Ishikawa (cell line): ENCODE data around the gene KCNMB2.

Experiments used
- CEBPB ChIP-seq: IDR thresholded peaks from 2 replicates; pipeline ENCODE4 v1.6.1; 2012
- CREB1 ChIP-seq: IDR thresholded peaks from 2 replicates; pipeline ENCODE4 v1.6.1; 2012; ENCODE audit warnings: low read depth
- EGR1 ChIP-seq: IDR thresholded peaks from 2 replicates; pipeline ENCODE4 v1.6.1; 2012
- EP300 ChIP-seq: IDR thresholded peaks from 2 replicates; pipeline ENCODE4 v1.6.1; 2012; ENCODE audit warnings: borderline replicate concordance
- FOXM1 ChIP-seq: IDR thresholded peaks from 2 replicates; pipeline ENCODE4 v1.6.1; 2012; ENCODE audit warnings: low read depth, borderline replicate concordance
- MAX ChIP-seq: IDR thresholded peaks from 2 replicates; pipeline ENCODE4 v1.6.1; 2012
- NFIC ChIP-seq: IDR thresholded peaks from 2 replicates; pipeline ENCODE4 v1.6.1; 2012
- RAD21 ChIP-seq: IDR thresholded peaks from 2 replicates; pipeline ENCODE4 v1.6.1; 2012; ENCODE audit warnings: low read depth
- REST ChIP-seq: IDR thresholded peaks from 2 replicates; pipeline ENCODE4 v1.6.1; 2012; ENCODE audit warnings: low read depth, mild to moderate bottlenecking
- TAF1 ChIP-seq: IDR thresholded peaks from 2 replicates; pipeline ENCODE4 v1.6.1; 2012; ENCODE audit warnings: low read depth, mild to moderate bottlenecking
- TCF12 ChIP-seq: IDR thresholded peaks from 2 replicates; pipeline ENCODE4 v1.6.1; 2012; ENCODE audit warnings: low read depth
- TEAD4 ChIP-seq: IDR thresholded peaks from 2 replicates; pipeline ENCODE4 v1.6.1; 2012
- USF1 ChIP-seq: IDR thresholded peaks from 2 replicates; pipeline ENCODE4 v1.6.1; 2012
- YY1 ChIP-seq: IDR thresholded peaks from 2 replicates; pipeline ENCODE4 v1.6.1; 2012; ENCODE audit warnings: low read depth
- ZBTB7A ChIP-seq: IDR thresholded peaks from 2 replicates; pipeline ENCODE4 v1.6.1; 2012; ENCODE audit warnings: low read depth

Gene KCNMB2

GRCh38 chr3:178597371-178597770, 61.1 kb downstream of the KCNMB2 start:
- TF ChIP-seq RAD21 (no peak), EGR1 (no peak), TEAD4 (no peak), MAX (no peak), EP300 (no peak), FOXM1 (no peak), REST (no peak), ZBTB7A (no peak), CREB1 (no peak), CEBPB (no peak), NFIC (no peak), USF1 (no peak), YY1 (no peak), TCF12 (no peak), TAF1 (no peak)

- TF ChIP-seq EP300 (no peak), CEBPB (no peak), USF1 (no peak), RAD21 (no peak), TAF1 (no peak), NFIC (no peak), MAX (no peak), FOXM1 (no peak), EGR1 (no peak), TEAD4 (no peak), CREB1 (no peak), ZBTB7A (no peak), REST (no peak), YY1 (no peak), TCF12 (no peak)
Observed at GRCh38 chr3:178602856-178603255, 66.6 kb downstream of the KCNMB2 start.

- TF ChIP-seq TEAD4: no peak
- no peak for TF ChIP-seq NFIC
- no peak for TF ChIP-seq CEBPB
- TF ChIP-seq FOXM1: no peak
- TF ChIP-seq TAF1: no peak
- TF ChIP-seq YY1: no peak
- no peak for TF ChIP-seq EP300
- no peak for TF ChIP-seq RAD21
- TF ChIP-seq USF1: no peak
- TF ChIP-seq CREB1: no peak
- TF ChIP-seq TCF12: no peak
- no peak for TF ChIP-seq ZBTB7A
- no peak for TF ChIP-seq MAX
- TF ChIP-seq REST: no peak
- no peak for TF ChIP-seq EGR1
Observed at GRCh38 chr3:178603735-178604134, 67.5 kb downstream of the KCNMB2 start.

- no peak for TF ChIP-seq RAD21
- TF ChIP-seq EP300: no peak
- no peak for TF ChIP-seq REST
- no peak for TF ChIP-seq CREB1
- no peak for TF ChIP-seq TCF12
- no peak for TF ChIP-seq TEAD4
- TF ChIP-seq YY1: no peak
- TF ChIP-seq ZBTB7A: no peak
- no peak for TF ChIP-seq MAX
- TF ChIP-seq NFIC: no peak
- TF ChIP-seq CEBPB: no peak
- no peak for TF ChIP-seq EGR1
- TF ChIP-seq FOXM1: no peak
- no peak for TF ChIP-seq USF1
- no peak for TF ChIP-seq TAF1
Observed at GRCh38 chr3:178618197-178618596, 82.0 kb downstream of the KCNMB2 start.
